H9 (cell line): ENCODE measurements around the gene ABHD8. TPM values are rescaled to one million over a fixed set of nuclear protein-coding genes. Genes with fewer than 3 reads are reported as not detected.

Experiments used
- DNase-seq: peaks from one replicate; pipeline ENCODE4 v3.0.0-alpha.2; 2017
- H2AFZ ChIP-seq: one replicate; pipeline ENCODE4 v1.6.1; 2013; ENCODE audit warnings: mild to moderate bottlenecking, low read length, control low read depth, moderate library complexity
- H2AK5ac ChIP-seq: 2 replicates; pipeline ENCODE4 v1.6.1; 2013; ENCODE audit warnings: low read length, control low read depth, mixed read lengths; ENCODE audit not compliant: insufficient read length
- H2BK120ac ChIP-seq: one replicate; pipeline ENCODE4 v1.6.1; 2013; ENCODE audit warnings: low read depth, mild to moderate bottlenecking, low read length, control low read depth, inconsistent platforms; ENCODE audit not compliant: poor library complexity, severe bottlenecking
- H2BK12ac ChIP-seq: 2 replicates; pipeline ENCODE4 v1.6.1; 2013; ENCODE audit warnings: low read length, control low read depth, mixed read lengths, low read depth; ENCODE audit not compliant: insufficient read length
- H2BK15ac ChIP-seq: 2 replicates; pipeline ENCODE4 v1.6.1; 2013; ENCODE audit warnings: low read depth, low read length, control low read depth
- H2BK20ac ChIP-seq: one replicate; pipeline ENCODE4 v1.6.1; 2013; ENCODE audit warnings: low read depth, mild to moderate bottlenecking, low read length, control low read depth, inconsistent platforms; ENCODE audit not compliant: poor library complexity, severe bottlenecking
- H2BK5ac ChIP-seq: 2 replicates; pipeline ENCODE4 v1.6.1; 2013; ENCODE audit warnings: low read length, control low read depth, mixed read lengths; ENCODE audit not compliant: insufficient read length
- H3K14ac ChIP-seq: 2 replicates; pipeline ENCODE4 v1.6.1; 2013; ENCODE audit warnings: low read length, control low read depth; ENCODE audit not compliant: insufficient read depth
- H3K18ac ChIP-seq: 2 replicates; pipeline ENCODE4 v1.6.1; 2013; ENCODE audit warnings: low read depth, mild to moderate bottlenecking, mixed read lengths, low read length, control low read depth; ENCODE audit not compliant: insufficient read length
- H3K23ac ChIP-seq: 2 replicates; pipeline ENCODE4 v1.6.1; 2013; ENCODE audit warnings: low read length, control low read depth, mixed read lengths, low read depth; ENCODE audit not compliant: insufficient read length
- H3K23me2 ChIP-seq: 2 replicates; pipeline ENCODE4 v1.6.1; 2013; ENCODE audit warnings: low read depth, mild to moderate bottlenecking, mixed read lengths, low read length, control low read depth; ENCODE audit not compliant: insufficient read length, poor library complexity, severe bottlenecking
- H3K27ac ChIP-seq: 2 replicates; pipeline ENCODE4 v1.5.1; 2013; ENCODE audit warnings: low read length, control low read depth, mixed read lengths, low read depth; ENCODE audit not compliant: insufficient read length
- H3K27me3 ChIP-seq: 2 replicates; pipeline ENCODE4 v1.6.1; 2013; ENCODE audit warnings: low read length, control low read depth, inconsistent platforms; ENCODE audit not compliant: insufficient read depth
- H3K4ac ChIP-seq: 2 replicates; pipeline ENCODE4 v1.6.1; 2013; ENCODE audit warnings: low read depth, mild to moderate bottlenecking, control low read depth, inconsistent platforms, low read length, moderate library complexity
- H3K4me1 ChIP-seq: 2 replicates; pipeline ENCODE4 v1.6.1; 2013; ENCODE audit warnings: low read length, control low read depth, inconsistent platforms; ENCODE audit not compliant: insufficient read depth
- H3K4me2 ChIP-seq: 2 replicates; pipeline ENCODE4 v1.6.1; 2013; ENCODE audit warnings: low read length, control low read depth, mixed read lengths; ENCODE audit not compliant: insufficient read length, insufficient read depth
- H3K56ac ChIP-seq: 2 replicates; pipeline ENCODE4 v1.6.1; 2013; ENCODE audit warnings: low read depth, mild to moderate bottlenecking, mixed read lengths, low read length, control low read depth; ENCODE audit not compliant: insufficient read length
- H3K79me1 ChIP-seq: 2 replicates; pipeline ENCODE4 v1.6.1; 2013; ENCODE audit warnings: low read depth, mild to moderate bottlenecking, moderate library complexity, low read length, control low read depth, inconsistent platforms; ENCODE audit not compliant: insufficient read depth, poor library complexity, severe bottlenecking
- H3K79me2 ChIP-seq: 2 replicates; pipeline ENCODE4 v1.6.1; 2013; ENCODE audit warnings: low read length, control low read depth, inconsistent platforms; ENCODE audit not compliant: insufficient read depth
- H3K9ac ChIP-seq: 2 replicates; pipeline ENCODE4 v1.6.1; 2013; ENCODE audit warnings: low read length, control low read depth, mixed read lengths; ENCODE audit not compliant: insufficient read length; ENCODE audit errors: extremely low read depth
- H3K9me3 ChIP-seq: one replicate; pipeline ENCODE4 v1.6.1; 2013; ENCODE audit warnings: low read depth, low read length, inconsistent platforms; ENCODE audit not compliant: control insufficient read depth
- H3T11ph ChIP-seq: one replicate; pipeline ENCODE4 v1.6.1; 2013; ENCODE audit warnings: mild to moderate bottlenecking, low read length, control low read depth, inconsistent platforms
- H4K20me1 ChIP-seq: one replicate; pipeline ENCODE4 v1.6.1; 2013; ENCODE audit not compliant: control insufficient read depth, insufficient read length, insufficient read depth
- H4K5ac ChIP-seq: 2 replicates; pipeline ENCODE4 v1.6.1; 2013; ENCODE audit warnings: low read depth, mild to moderate bottlenecking, mixed read lengths, low read length, control low read depth; ENCODE audit not compliant: insufficient read length
- H4K8ac ChIP-seq: replicated peaks from 2 replicates; pipeline ENCODE4 v1.6.1; 2013; ENCODE audit warnings: low read length, control low read depth, mixed read lengths, low read depth; ENCODE audit not compliant: insufficient read length
- H4K91ac ChIP-seq: 2 replicates; pipeline ENCODE4 v1.6.1; 2013; ENCODE audit warnings: low read depth, mild to moderate bottlenecking, moderate library complexity, mixed read lengths, low read length, control low read depth; ENCODE audit not compliant: insufficient read length
- H3K27ac Mint-ChIP-seq, 3 experiments: 2 replicates in 2 of 3; 3 replicates in 1 of 3; pipeline ENCODE4 v1.8.0; 2020 to 2021; ENCODE audit warnings: mixed read lengths in 3 of 3, mild to moderate bottlenecking in 1 of 3, moderate library complexity in 1 of 3
- H3K27me3 Mint-ChIP-seq: 2 replicates; pipeline ENCODE4 v1.8.0; 2021; ENCODE audit warnings: low read depth, mild to moderate bottlenecking, moderate library complexity, mixed read lengths
- H3K36me3 Mint-ChIP-seq, 3 experiments: 2 replicates in 2 of 3; 3 replicates in 1 of 3; pipeline ENCODE4 v1.8.0; 2020 to 2021; ENCODE audit warnings: low read depth in 3 of 3, mixed read lengths in 3 of 3; ENCODE audit not compliant: insufficient read depth in 1 of 3
- H3K4me1 Mint-ChIP-seq, 2 experiments: 2 replicates each; pipeline ENCODE4 v1.8.0; 2020; ENCODE audit warnings: mixed read lengths in 2 of 2
- H3K4me3 Mint-ChIP-seq, 2 experiments: 2 replicates in 1 of 2; 3 replicates in 1 of 2; pipeline ENCODE4 v1.8.0; 2020 to 2021; ENCODE audit warnings: mild to moderate bottlenecking in 2 of 2, mixed read lengths in 2 of 2, moderate library complexity in 1 of 2
- H3K9me3 Mint-ChIP-seq, 2 experiments: 2 replicates in 1 of 2; 3 replicates in 1 of 2; pipeline ENCODE4 v1.8.0; 2020; ENCODE audit warnings: mild to moderate bottlenecking in 2 of 2, mixed read lengths in 2 of 2, moderate library complexity in 1 of 2
- WGBS: extraction: QIAGEN DNeasy Blood & Tissue Kit; methylation state at CpG from one replicate; pipeline ENCODE4 v1.1.7; 2013; ENCODE audit warnings: missing lambda C conversion rate, low lambda C conversion rate, mixed read lengths; ENCODE audit not compliant: insufficient read length; ENCODE audit errors: extremely low coverage; 5-methylcytosine and 5-hydroxymethylcytosine counted together
- total RNA-seq: library from RNA; stranded (reverse); gene quantifications from 2 replicates; pipeline ENCODE4 v1.2.1, GENCODE V29; 2021
- TF ChIP-seq, protein P1 (sequence below): fragments of 200-600 bp; sonication (generic); conservative IDR thresholded peaks from 3 replicates; pipeline ENCODE4 v1.8.0; 2021; ENCODE audit warnings: antibody characterized with exemption, mild to moderate bottlenecking

ABHD8 gene
- total RNA-seq, 1 experiment from 2014 or later = 11.7 TPM

DNA sequence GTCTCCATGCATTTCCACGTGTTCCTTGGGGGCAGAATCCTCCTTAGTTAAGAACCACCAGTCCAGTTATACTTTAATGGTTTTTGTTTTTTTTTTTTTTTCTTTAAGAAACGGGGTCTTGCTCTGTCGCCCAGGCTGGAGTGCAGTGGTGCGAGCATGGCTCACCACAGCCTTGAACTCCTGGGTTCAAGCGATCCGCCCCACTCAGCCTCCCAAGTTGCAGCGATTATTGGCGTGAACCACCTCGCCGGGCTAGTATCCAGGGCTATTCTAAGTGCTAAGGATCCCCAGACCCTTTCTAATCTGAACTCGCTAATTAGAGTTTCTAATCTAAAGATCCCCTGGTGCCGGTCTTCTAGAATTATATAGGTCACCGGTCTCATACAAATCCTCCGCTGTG lies 9.6 kb downstream of the ABHD8 start:
- no CpG with 5 or more reads among the region's 14 CpGs for WGBS
- H3K23ac ChIP-seq = no peak overlapping the region
- H3K4me1 ChIP-seq = no peaks in the 10 kb centered on the region; the same call in 1 of the 2 replicates
- peaks cover 17 to 20% (median 17%) of the 10 kb centered on the region in 3 experiments for H3K36me3 Mint-ChIP-seq
- H3K27me3 Mint-ChIP-seq = peaks cover 2% of the 10 kb centered on the region; the same call in 1 of the 2 replicates
- no peak overlapping the region for H3K56ac ChIP-seq
- peak overlapping the region; percentile 80 to 89 for H3K4me3 Mint-ChIP-seq
- H3K23me2 ChIP-seq = no peaks in the 10 kb centered on the region
- H3K27ac ChIP-seq = no peak overlapping the region
- H2BK12ac ChIP-seq = no peak overlapping the region
- peaks cover 4% of the 10 kb centered on the region in 2 experiments; a peak in 3 of 5 replicates for H3K9me3 Mint-ChIP-seq
- H2AK5ac ChIP-seq = no peak overlapping the region
- no peak overlapping the region for H4K8ac ChIP-seq
- H3T11ph ChIP-seq = no peak overlapping the region
- H2BK20ac ChIP-seq = no peak overlapping the region
- no peak overlapping the region for H3K9ac ChIP-seq
- no peaks in the 10 kb centered on the region for H3K9me3 ChIP-seq
- no peak for DNase-seq
- no peak overlapping the region for H2AFZ ChIP-seq
- H3K27ac Mint-ChIP-seq = peak overlapping the region in 1 of 3 experiments; percentile 89; a peak in 1 of 7 replicates
- peak overlapping the region; percentile 78 for H3K4me2 ChIP-seq
- no peaks in the 10 kb centered on the region for H3K79me2 ChIP-seq
- peaks cover 5 to 21% of the 10 kb centered on the region in 2 experiments; a peak in 2 of 4 replicates for H3K4me1 Mint-ChIP-seq
- no peaks in the 10 kb centered on the region for H3K27me3 ChIP-seq
- H4K91ac ChIP-seq = no peak overlapping the region
- no peaks in the 10 kb centered on the region for H4K20me1 ChIP-seq
- no peak overlapping the region for H3K18ac ChIP-seq
- no peaks in the 10 kb centered on the region for H3K79me1 ChIP-seq
- no peak overlapping the region for H2BK120ac ChIP-seq
- H2BK15ac ChIP-seq = no peak overlapping the region
- H4K5ac ChIP-seq = no peak overlapping the region
- H3K4ac ChIP-seq = no peak overlapping the region
- TF ChIP-seq, protein P1, sequence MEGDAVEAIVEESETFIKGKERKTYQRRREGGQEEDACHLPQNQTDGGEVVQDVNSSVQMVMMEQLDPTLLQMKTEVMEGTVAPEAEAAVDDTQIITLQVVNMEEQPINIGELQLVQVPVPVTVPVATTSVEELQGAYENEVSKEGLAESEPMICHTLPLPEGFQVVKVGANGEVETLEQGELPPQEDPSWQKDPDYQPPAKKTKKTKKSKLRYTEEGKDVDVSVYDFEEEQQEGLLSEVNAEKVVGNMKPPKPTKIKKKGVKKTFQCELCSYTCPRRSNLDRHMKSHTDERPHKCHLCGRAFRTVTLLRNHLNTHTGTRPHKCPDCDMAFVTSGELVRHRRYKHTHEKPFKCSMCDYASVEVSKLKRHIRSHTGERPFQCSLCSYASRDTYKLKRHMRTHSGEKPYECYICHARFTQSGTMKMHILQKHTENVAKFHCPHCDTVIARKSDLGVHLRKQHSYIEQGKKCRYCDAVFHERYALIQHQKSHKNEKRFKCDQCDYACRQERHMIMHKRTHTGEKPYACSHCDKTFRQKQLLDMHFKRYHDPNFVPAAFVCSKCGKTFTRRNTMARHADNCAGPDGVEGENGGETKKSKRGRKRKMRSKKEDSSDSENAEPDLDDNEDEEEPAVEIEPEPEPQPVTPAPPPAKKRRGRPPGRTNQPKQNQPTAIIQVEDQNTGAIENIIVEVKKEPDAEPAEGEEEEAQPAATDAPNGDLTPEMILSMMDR = no peak
- no peak overlapping the region for H3K14ac ChIP-seq
- H2BK5ac ChIP-seq = no peak overlapping the region
